H1 (cell line): Measurements from ENCODE around the gene RAP1GDS1. TPM values are rescaled to one million over a fixed set of nuclear protein-coding genes. Genes with fewer than 3 reads are reported as not detected.

Source experiments
- CTCF ChIA-PET: fragments of 300-600 bp; sonication (Branson Sonifier 250); formaldehyde crosslinking; loops from one replicate; lab custom pipeline; 2021; ENCODE audit not compliant: partially characterized antibody; lab: Charles Lee
- POLR2A ChIA-PET: fragments of 300-600 bp; sonication (Branson Sonifier 250); formaldehyde crosslinking; loops from one replicate; lab custom pipeline; 2021; ENCODE audit warnings: inconsistent platforms; ENCODE audit not compliant: partially characterized antibody; lab: Charles Lee
- DNase-seq, 2 experiments: peaks; one replicate each; pipeline versions ENCODE4 v3.0.0 to v3.0.0-alpha.2; 2010 to 2022; ENCODE audit warnings: low spot score in 2 of 2, low read depth in 1 of 2, mixed read lengths in 1 of 2
- FAIRE-seq: peaks from 2 replicates; lab custom pipeline; 2011; peaks lifted over from hg19 to GRCh38; lab: Jason Lieb, UNC
- H2AFZ ChIP-seq: 2 replicates; pipeline ENCODE4 v1.8.1; 2012; ENCODE audit warnings: low read length, inconsistent platforms
- H2AK5ac ChIP-seq: 2 replicates; pipeline ENCODE4 v1.6.1; 2013; ENCODE audit warnings: low read depth, low read length
- H2BK120ac ChIP-seq: replicated peaks from 2 replicates; pipeline ENCODE3; 2013; ENCODE audit warnings: low read depth, low read length, inconsistent platforms
- H2BK12ac ChIP-seq: 2 replicates; pipeline ENCODE4 v1.6.1; 2013; ENCODE audit warnings: low read depth, low read length
- H2BK15ac ChIP-seq: 2 replicates; pipeline ENCODE4 v1.6.1; 2013; ENCODE audit warnings: low read length
- H2BK20ac ChIP-seq: 2 replicates; pipeline ENCODE4 v1.6.1; 2013; ENCODE audit warnings: low read length
- H2BK5ac ChIP-seq: 2 replicates; pipeline ENCODE4 v1.6.1; 2013; ENCODE audit warnings: low read depth, low read length
- H3K14ac ChIP-seq: 2 replicates; pipeline ENCODE4 v1.6.1; 2013; ENCODE audit warnings: inconsistent platforms; ENCODE audit not compliant: insufficient read length
- H3K18ac ChIP-seq: 2 replicates; pipeline ENCODE4 v1.6.1; 2013; ENCODE audit warnings: low read length; ENCODE audit errors: extremely low read depth
- H3K23ac ChIP-seq: 2 replicates; pipeline ENCODE4 v1.6.1; 2013; ENCODE audit warnings: inconsistent platforms; ENCODE audit not compliant: insufficient read length
- H3K23me2 ChIP-seq: 2 replicates; pipeline ENCODE4 v1.6.1; 2013; ENCODE audit warnings: low read depth, low read length
- H3K27ac ChIP-seq: 2 replicates; pipeline ENCODE4 v1.6.1; 2011; ENCODE audit warnings: low read depth, low read length, inconsistent platforms
- H3K27me3 ChIP-seq, 4 experiments: replicated peaks in 1 of 4; 1 replicate in 1 of 4; 2 replicates in 3 of 4; pipeline versions ENCODE4 v1.6.1 to v1.8.1; 2011 to 2013; ENCODE audit warnings: low read length in 3 of 4, mild to moderate bottlenecking in 3 of 4, inconsistent platforms in 2 of 4, mixed read lengths in 2 of 4, moderate library complexity in 1 of 4; ENCODE audit not compliant: control insufficient read depth in 3 of 4, insufficient read depth in 3 of 4; ENCODE audit errors: extremely low read depth in 1 of 4
- H3K36me3 ChIP-seq, 4 experiments: 2 replicates each; pipeline versions ENCODE4 v1.6.1 to v1.8.1; 2011 to 2013; ENCODE audit warnings: mild to moderate bottlenecking in 4 of 4, low read length in 3 of 4, moderate library complexity in 2 of 4, control low read depth in 1 of 4, inconsistent platforms in 1 of 4; ENCODE audit not compliant: insufficient read depth in 4 of 4, control insufficient read depth in 2 of 4
- H3K4ac ChIP-seq: replicated peaks from 2 replicates; pipeline ENCODE3; 2013; ENCODE audit warnings: low read length, low read depth, mixed read lengths, inconsistent platforms; ENCODE audit not compliant: insufficient read length
- H3K4me1 ChIP-seq, 4 experiments: replicated peaks in 1 of 4; 1 replicate in 1 of 4; 2 replicates in 3 of 4; pipeline versions ENCODE4 v1.6.1 to v1.8.1; 2011 to 2013; ENCODE audit warnings: low read length in 3 of 4, inconsistent platforms in 2 of 4, mixed read lengths in 1 of 4; ENCODE audit not compliant: insufficient read depth in 4 of 4, control insufficient read depth in 3 of 4
- H3K4me2 ChIP-seq, 2 experiments: 2 replicates each; pipeline versions ENCODE4 v1.6.1 to v1.8.1; 2011 to 2013; ENCODE audit warnings: low read depth in 2 of 2, low read length in 2 of 2, control low read depth in 1 of 2, inconsistent platforms in 1 of 2, mild to moderate bottlenecking in 1 of 2; ENCODE audit not compliant: insufficient read depth in 1 of 2
- H3K4me3 ChIP-seq, 4 experiments: fragments of 200-600, 300-600 bp in 1 of 4; sonication (generic), shearing (Covaris generic), sonication (Bioruptor Twin) in 1 of 4; 2 replicates each; pipeline versions ENCODE4 v1.5.1 to v1.8.1; 2011 to 2016; ENCODE audit warnings: low read length in 4 of 4, low read depth in 3 of 4, control low read depth in 2 of 4, inconsistent platforms in 2 of 4, mild to moderate bottlenecking in 2 of 4, mixed read lengths in 1 of 4, moderate library complexity in 1 of 4; ENCODE audit not compliant: insufficient read depth in 2 of 4; ENCODE audit errors: extremely low read depth in 1 of 4
- H3K56ac ChIP-seq: replicated peaks from 2 replicates; pipeline ENCODE3; 2013; ENCODE audit warnings: low read depth, mild to moderate bottlenecking, mixed read lengths, low read length, inconsistent platforms; ENCODE audit not compliant: insufficient read length
- H3K79me1 ChIP-seq: 2 replicates; pipeline ENCODE4 v1.6.1; 2013; ENCODE audit warnings: low read depth, low read length, control low read depth
- H3K79me2 ChIP-seq, 2 experiments: 2 replicates each; pipeline versions ENCODE4 v1.6.1 to v1.8.1; 2012 to 2013; ENCODE audit warnings: low read length in 2 of 2, mild to moderate bottlenecking in 2 of 2, inconsistent platforms in 1 of 2; ENCODE audit not compliant: insufficient read depth in 2 of 2, control insufficient read depth in 1 of 2
- H3K9ac ChIP-seq, 4 experiments: replicated peaks in 1 of 4; 1 replicate in 1 of 4; 2 replicates in 3 of 4; pipeline versions ENCODE4 v1.6.1 to v1.8.1; 2011 to 2013; ENCODE audit warnings: low read depth in 3 of 4, low read length in 3 of 4, control low read depth in 2 of 4, mild to moderate bottlenecking in 2 of 4, moderate library complexity in 2 of 4, inconsistent platforms in 1 of 4; ENCODE audit errors: extremely low read depth in 1 of 4
- H3K9me3 ChIP-seq, 2 experiments: 2 replicates each; pipeline versions ENCODE4 v1.6.1 to v1.8.1; 2012 to 2013; ENCODE audit warnings: mild to moderate bottlenecking in 2 of 2, moderate library complexity in 2 of 2, control low read depth in 1 of 2, inconsistent platforms in 1 of 2, low read depth in 1 of 2, low read length in 1 of 2, mixed read lengths in 1 of 2; ENCODE audit not compliant: insufficient read depth in 2 of 2
- H4K20me1 ChIP-seq, 2 experiments: replicated peaks in 1 of 2; 2 replicates each; pipeline versions ENCODE3 to v1.8.1; 2011 to 2013; ENCODE audit warnings: inconsistent platforms in 2 of 2, low read length in 2 of 2, mild to moderate bottlenecking in 1 of 2; ENCODE audit not compliant: insufficient read depth in 2 of 2, control insufficient read depth in 1 of 2
- H4K5ac ChIP-seq: 2 replicates; pipeline ENCODE4 v1.6.1; 2013; ENCODE audit warnings: low read length, low read depth, mixed read lengths, inconsistent platforms; ENCODE audit not compliant: insufficient read length
- H4K8ac ChIP-seq: 2 replicates; pipeline ENCODE4 v1.8.0; 2013; ENCODE audit warnings: mild to moderate bottlenecking, moderate library complexity, low read length, inconsistent platforms; ENCODE audit not compliant: insufficient read depth; ENCODE audit errors: extremely low read depth
- H4K91ac ChIP-seq: replicated peaks from 2 replicates; pipeline ENCODE3; 2013; ENCODE audit warnings: low read length, mixed read lengths, inconsistent platforms; ENCODE audit not compliant: insufficient read length
- ATF3 ChIP-seq: IDR thresholded peaks from 2 replicates; pipeline ENCODE4 v1.6.1; 2011; ENCODE audit warnings: low read depth, mild to moderate bottlenecking, low read length; ENCODE audit not compliant: insufficient read depth
- CEBPB ChIP-seq: IDR thresholded peaks from 2 replicates; pipeline ENCODE4 v1.6.1; 2012; ENCODE audit warnings: low read depth, low read length
- CHD1 ChIP-seq: IDR thresholded peaks from 2 replicates; pipeline ENCODE4 v1.6.1; 2012; ENCODE audit warnings: low read depth, low read length, improper control_type of control experiment
- EP300 ChIP-seq, 2 experiments: IDR thresholded peaks; 1 replicate in 1 of 2; 2 replicates in 1 of 2; pipeline ENCODE4 v1.6.1; 2011 to 2012; ENCODE audit warnings: low read depth in 2 of 2, low read length in 2 of 2, mild to moderate bottlenecking in 2 of 2, borderline replicate concordance in 1 of 2, inconsistent platforms in 1 of 2, moderate library complexity in 1 of 2
- KDM4A ChIP-seq: IDR thresholded peaks from one replicate; pipeline ENCODE4 v1.7.1; 2012; ENCODE audit warnings: low read depth, mild to moderate bottlenecking, moderate library complexity, low read length, inconsistent platforms; ENCODE audit not compliant: severe bottlenecking
- KDM5A ChIP-seq: fragments of 200-600 bp; IDR thresholded peaks from 2 replicates; pipeline ENCODE4 v1.7.1; 2012; ENCODE audit warnings: mild to moderate bottlenecking, low read length, inconsistent platforms, mixed read lengths
- MAFK ChIP-seq: IDR thresholded peaks from 2 replicates; pipeline ENCODE4 v1.6.1; 2012; ENCODE audit warnings: low read depth, mild to moderate bottlenecking, improper control_type of control experiment, low read length
- MAX ChIP-seq: IDR thresholded peaks from 2 replicates; pipeline ENCODE4 v1.6.1; 2012; ENCODE audit warnings: inconsistent platforms
- TEAD4 ChIP-seq: IDR thresholded peaks from 2 replicates; pipeline ENCODE4 v1.6.1; 2012; ENCODE audit warnings: low read depth, low read length, inconsistent platforms, mixed read lengths
- YY1 ChIP-seq: IDR thresholded peaks from 2 replicates; pipeline ENCODE4 v1.6.1; 2011; ENCODE audit warnings: low read depth, mild to moderate bottlenecking, low read length
- WGBS, 2 experiments: shearing (Covaris generic) in 1 of 2; methylation state at CpG; one replicate each; pipeline versions ENCODE4 v1.1.6 to v1.1.7; 2013 to 2015; ENCODE audit warnings: low lambda C conversion rate in 2 of 2, mixed read lengths in 2 of 2, inconsistent platforms in 1 of 2, low coverage in 1 of 2, missing lambda C conversion rate in 1 of 2; ENCODE audit not compliant: insufficient replicate concordance in 2 of 2, insufficient coverage in 1 of 2, insufficient read length in 1 of 2; ENCODE audit errors: extremely low coverage in 1 of 2, missing lambda C conversion rate in 1 of 2; 5-methylcytosine and 5-hydroxymethylcytosine counted together
- polyA plus RNA-seq, 7 experiments: library from polyadenylated mRNA; depleted of rRNA in 3 of 7; stranded (reverse) in 5 of 7; unstranded in 2 of 7; fragments of >200 nt in 5 of 7; fragments of 200-250 nt in 2 of 7; gene quantifications; 1 replicate in 5 of 7; 2 replicates in 1 of 7; 4 replicates in 1 of 7; pipeline versions ENCODE4 v1.2.1 to v1.2.3, GENCODE V29; 2011 to 2013; ENCODE audit warnings: missing spikeins in 2 of 7, mixed read lengths in 2 of 7
- total RNA-seq: library from RNA; stranded (reverse); fragmentation: NEBNext Ultra II Directional; extraction: Animal tissue kit (Norgen Biotek cat#: 25700); gene quantifications from 2 replicates; pipeline ENCODE4 v1.2.1, GENCODE V29; 2021

RAP1GDS1 gene
- total and polyA plus RNA-seq, 2 of the 8 experiments (the other 6 are each of a cell fraction or from before 2014, with no cell fraction given): 12.8 to 31.9 TPM

GRCh38 chr4:98261405-98262291, 464 bp downstream of the RAP1GDS1 start:
- peak overlapping the region; percentile 80 to 96 (median 89) for H3K4me3 ChIP-seq
- ChIA-PET POLR2A (interaction anchor here (0.9 to 4.0 kb wide), 15 partner anchors 8 to 667 kb away, joined by 3 to 21 read pairs (median 3); no protein-coding TSS in a partner anchor), CTCF (interaction anchor here (1.0 to 1.5 kb wide), 2 partner anchors 8 to 103 kb away, joined by 3 to 4 read pairs; no protein-coding TSS in a partner anchor)
- peak in 1 of 2 experiments; percentile 78 for DNase-seq
- peaks cover 1 to 9% (median 7%) of the 10 kb centered on the region in 4 experiments; a peak in 5 of 7 replicates for H3K4me1 ChIP-seq
- no peaks in the 10 kb centered on the region for H3K9me3 ChIP-seq
- peak overlapping the region; percentile 51 for H4K5ac ChIP-seq
- peak overlapping the region; percentile 62 to 88 (median 77) for H3K9ac ChIP-seq
- no peak overlapping the region for H2BK120ac ChIP-seq
- peak overlapping the region; percentile 62 for H2AFZ ChIP-seq
- no peak overlapping the region for H2BK5ac ChIP-seq
- H3K27me3 ChIP-seq: no peaks in the 10 kb centered on the region
- H3K56ac ChIP-seq: peak overlapping the region; percentile 9
- H4K8ac ChIP-seq: peak overlapping the region; percentile 86; the same call in 1 of the 2 replicates
- peaks cover 0 to 45% of the 10 kb centered on the region in 2 experiments; a peak in 3 of 4 replicates for H3K79me2 ChIP-seq
- H4K91ac ChIP-seq: no peak overlapping the region
- 0 out of 2 replicates have a peak overlapping the region, but pooled peaks have one; percentile 61 for H3K27ac ChIP-seq
- no peaks in the 10 kb centered on the region for H3K79me1 ChIP-seq
- no peak overlapping the region for H3K23ac ChIP-seq
- 1% methylated on average over 57 of the region's 78 CpGs; no CpG with 5 or more reads in 1 of the 2 experiments for WGBS, 2 experiments
- H3K18ac ChIP-seq: peak overlapping the region; percentile 72; the same call in 1 of the 2 replicates
- H2BK12ac ChIP-seq: no peak overlapping the region; the same call in 1 of the 2 replicates
- peak overlapping the region; percentile 19 for H3K4ac ChIP-seq
- H4K20me1 ChIP-seq: peaks cover 0 to 3% of the 10 kb centered on the region in 2 experiments
- peak overlapping the region; percentile 43 for H3K14ac ChIP-seq
- peaks cover 15% of the 10 kb centered on the region for H3K23me2 ChIP-seq
- H2AK5ac ChIP-seq: no peak overlapping the region
- no peak for FAIRE-seq
- no peak overlapping the region for H2BK15ac ChIP-seq
- no peaks in the 10 kb centered on the region for H3K36me3 ChIP-seq
- H3K4me2 ChIP-seq: peak overlapping the region; percentile 88 to 91
- H2BK20ac ChIP-seq: no peak overlapping the region
- TF ChIP-seq TEAD4 (no peak), CEBPB (no peak), CHD1 (no peak), ATF3 (no peak), KDM4A (peak; percentile 89), KDM5A (no peak), MAX (no peak; the same call in 1 of the 2 replicates), MAFK (no peak), YY1 (peak; percentile 10; the same call in 1 of the 2 replicates), EP300 (IDR thresholded peaks at IDR 0.05; ENCODE audit: borderline replicate concordance in 1 of 2, low read depth in 2 of 2, low read length in 2 of 2) (no peak)
